ENCODE results near the gene DKK2. TPM values are rescaled to one million over a fixed set of nuclear protein-coding genes. Genes with fewer than 3 reads are reported as not detected.

The DKK2 gene
- total RNA-seq, 1 experiment from 2014 or later, result 0.11 TPM

DNA sequence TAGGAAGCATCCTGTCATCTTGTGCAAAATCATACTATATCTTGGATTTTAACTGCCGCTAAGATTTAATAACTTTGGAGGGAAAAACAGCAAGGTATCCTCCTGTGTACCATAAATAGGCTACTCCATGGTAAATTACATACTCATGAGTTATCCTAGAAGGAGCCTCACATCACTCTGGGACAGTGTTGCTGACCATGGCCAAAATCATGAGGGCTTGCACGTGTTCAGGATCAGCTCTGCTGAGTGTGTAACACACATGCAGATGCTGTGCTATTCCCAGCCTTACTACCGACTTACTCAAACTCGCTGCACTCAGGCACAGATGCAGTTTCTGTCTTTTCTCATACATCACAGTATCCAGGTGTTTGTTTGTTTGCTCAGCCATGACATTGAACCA, 56.6 kb downstream of the DKK2 start:
- H3K27me3 Mint-ChIP-seq (ENCODE audit: low read depth), result no peaks in the 10 kb centered on the region; the same call in none of the 2 replicates
- peaks cover 21 to 25% of the 10 kb centered on the region in 2 experiments for H3K9me3 Mint-ChIP-seq
- peak overlapping the region in 2 of 3 experiments; percentile 44 to 62; a peak in 1 of 7 replicates for H3K27ac Mint-ChIP-seq
- no peak overlapping the region for H3K56ac ChIP-seq (ENCODE audit: insufficient read length, low read depth, low read length)
- H2BK5ac ChIP-seq (ENCODE audit: insufficient read length, low read length), result no peak overlapping the region
- no peaks in the 10 kb centered on the region for H3K27me3 ChIP-seq (ENCODE audit: insufficient read depth, low read length)
- H2BK120ac ChIP-seq (ENCODE audit: low read depth, low read length, poor library complexity, severe bottlenecking), result no peak overlapping the region
- H3K23ac ChIP-seq (ENCODE audit: insufficient read length, low read depth, low read length), result no peak overlapping the region
- H3K79me2 ChIP-seq (ENCODE audit: insufficient read depth, low read length), result no peaks in the 10 kb centered on the region
- no peak overlapping the region for H3T11ph ChIP-seq (ENCODE audit: low read length)
- no peak overlapping the region for H3K14ac ChIP-seq (ENCODE audit: insufficient read depth, low read length)
- no peaks in the 10 kb centered on the region for H3K9me3 ChIP-seq (ENCODE audit: control insufficient read depth, low read depth, low read length)
- no peak overlapping the region for H4K8ac ChIP-seq (replicated peaks; ENCODE audit: insufficient read length, low read depth, low read length)
- no peaks in the 10 kb centered on the region for H3K23me2 ChIP-seq (ENCODE audit: insufficient read length, low read depth, low read length, poor library complexity, severe bottlenecking)
- no peak overlapping the region for H4K5ac ChIP-seq (ENCODE audit: insufficient read length, low read depth, low read length)
- no peaks in the 10 kb centered on the region for H4K20me1 ChIP-seq (ENCODE audit: control insufficient read depth, insufficient read depth, insufficient read length)
- no peak overlapping the region for H2BK15ac ChIP-seq (ENCODE audit: low read depth, low read length)
- TF ChIP-seq CTCF (conservative IDR thresholded peaks at IDR 0.05), result no peak
- no peaks in the 10 kb centered on the region; the same call in 1 of the 2 replicates for H3K4me1 ChIP-seq (ENCODE audit: insufficient read depth, low read length)
- H4K91ac ChIP-seq (ENCODE audit: insufficient read length, low read depth, low read length), result no peak overlapping the region
- no CpG with 5 or more reads among the region's 4 CpGs for WGBS (ENCODE audit: extremely low coverage, insufficient read length, low lambda C conversion rate)
- H2BK20ac ChIP-seq (ENCODE audit: low read depth, low read length, poor library complexity, severe bottlenecking), result no peak overlapping the region
- no peak overlapping the region for H3K18ac ChIP-seq (ENCODE audit: insufficient read length, low read depth, low read length)
- no peak overlapping the region for H2BK12ac ChIP-seq (ENCODE audit: insufficient read length, low read depth, low read length)
- H3K4ac ChIP-seq (ENCODE audit: low read depth, low read length), result no peak overlapping the region
- H3K4me1 Mint-ChIP-seq, result peaks cover 40% of the 10 kb centered on the region in 2 experiments
- no peak overlapping the region for H2AK5ac ChIP-seq (ENCODE audit: insufficient read length, low read length)
- no peaks in the 10 kb centered on the region for H3K79me1 ChIP-seq (ENCODE audit: insufficient read depth, low read depth, low read length, poor library complexity, severe bottlenecking)
- DNase-seq, result no peak
- no peak overlapping the region for H3K4me2 ChIP-seq (ENCODE audit: insufficient read depth, insufficient read length, low read length)
- H3K36me3 Mint-ChIP-seq (ENCODE audit: insufficient read depth in 1 of 3, low read depth in 3 of 3), result peaks cover 20 to 52% (median 25%) of the 10 kb centered on the region in 3 experiments
- H3K9ac ChIP-seq (ENCODE audit: extremely low read depth, insufficient read length, low read length), result no peak overlapping the region
- peak overlapping the region in 1 of 2 experiments; percentile 34; a peak in 1 of 5 replicates for H3K4me3 Mint-ChIP-seq
- no peak overlapping the region for H2AFZ ChIP-seq (ENCODE audit: low read length)
- H3K27ac ChIP-seq (ENCODE audit: insufficient read length, low read depth, low read length), result no peak overlapping the region
